NT2/D1 (cell line): Measurements from ENCODE around the gene TRIM22.

ENCODE experiments used
- YY1 ChIP-seq: IDR thresholded peaks from 2 replicates; pipeline ENCODE4 v1.6.1; 2011; ENCODE audit not compliant: insufficient read length, insufficient read depth
- ZNF274 ChIP-seq: IDR thresholded peaks from 2 replicates; pipeline ENCODE4 v1.6.1; 2011; ENCODE audit warnings: mild to moderate bottlenecking, low read depth, low read length

GRCh38 chr11:5722622-5723021 is 33.0 kb downstream of the TRIM22 start:
- TF ChIP-seq YY1 (no peak), ZNF274 (no peak)
